ENCODE measurements around the gene RETREG3.
"Not testable (repeated sequence)": the region's sequence is repeated elsewhere in the genome, so short reads cannot be mapped to it uniquely, and the experiment has no call there.

RETREG3 gene

DNA sequence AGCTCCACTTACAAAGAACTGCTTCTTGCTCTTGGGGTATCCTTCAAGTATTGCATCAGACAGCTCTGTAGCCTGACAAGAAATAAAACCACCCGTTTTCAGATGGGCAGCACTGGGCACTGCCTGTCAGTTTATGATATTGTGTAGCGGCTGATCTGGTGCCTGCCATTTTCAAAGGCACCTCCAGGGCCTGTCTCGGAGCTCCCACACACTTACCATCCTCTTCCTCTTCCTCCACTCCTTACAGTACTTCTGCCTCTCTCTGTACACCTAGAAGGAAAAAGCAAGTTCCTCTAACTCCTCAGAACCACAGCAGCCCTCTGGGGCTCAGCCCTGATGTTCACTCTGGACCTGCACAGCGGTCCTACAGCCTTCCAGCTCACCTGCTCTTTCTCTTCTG lies 36.1 kb downstream of the RETREG3 start:
- no peak for DNase-seq (ENCODE audit: low spot score)
- FAIRE-seq, result no peak

DNA sequence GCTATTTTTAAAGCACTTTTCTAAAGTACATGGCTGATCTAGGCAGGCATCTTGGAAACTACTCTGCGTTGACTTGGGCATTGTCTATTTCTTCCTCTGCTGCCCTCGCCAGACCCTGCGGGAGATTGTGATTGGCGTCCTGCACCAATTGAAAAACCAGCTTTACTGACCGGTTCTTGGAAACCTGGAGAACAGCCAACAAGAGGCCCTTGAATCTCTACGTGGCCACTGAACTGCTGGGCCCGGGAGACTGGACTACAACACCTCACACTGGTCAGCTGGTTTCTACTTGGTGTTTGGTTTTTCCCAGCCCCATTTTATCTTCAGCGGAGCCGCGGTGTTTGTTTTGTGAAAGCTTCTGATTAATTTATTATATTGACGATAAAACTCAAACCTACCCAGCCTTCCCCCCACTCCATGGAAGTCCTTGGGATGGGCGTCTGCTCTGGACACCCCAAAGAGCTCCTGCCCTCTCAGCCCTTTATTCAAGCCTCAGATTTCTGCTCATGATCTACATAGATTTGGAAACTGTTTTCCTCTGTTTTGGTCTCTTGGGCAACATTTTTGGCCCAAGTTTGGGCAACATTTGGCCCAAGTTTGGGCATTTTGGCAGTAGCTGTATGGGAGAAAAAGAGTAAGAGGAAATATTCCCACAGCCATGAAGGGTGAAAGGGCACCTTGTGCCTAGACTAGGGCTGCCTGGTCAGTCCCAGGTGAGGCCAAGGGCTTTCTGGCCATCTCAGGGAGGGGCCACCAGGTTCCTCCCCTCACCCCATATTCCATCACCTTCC lies 37.5 kb downstream of the RETREG3 start:
- no peak for DNase-seq (ENCODE audit: low spot score)
- FAIRE-seq, result no peak

DNA sequence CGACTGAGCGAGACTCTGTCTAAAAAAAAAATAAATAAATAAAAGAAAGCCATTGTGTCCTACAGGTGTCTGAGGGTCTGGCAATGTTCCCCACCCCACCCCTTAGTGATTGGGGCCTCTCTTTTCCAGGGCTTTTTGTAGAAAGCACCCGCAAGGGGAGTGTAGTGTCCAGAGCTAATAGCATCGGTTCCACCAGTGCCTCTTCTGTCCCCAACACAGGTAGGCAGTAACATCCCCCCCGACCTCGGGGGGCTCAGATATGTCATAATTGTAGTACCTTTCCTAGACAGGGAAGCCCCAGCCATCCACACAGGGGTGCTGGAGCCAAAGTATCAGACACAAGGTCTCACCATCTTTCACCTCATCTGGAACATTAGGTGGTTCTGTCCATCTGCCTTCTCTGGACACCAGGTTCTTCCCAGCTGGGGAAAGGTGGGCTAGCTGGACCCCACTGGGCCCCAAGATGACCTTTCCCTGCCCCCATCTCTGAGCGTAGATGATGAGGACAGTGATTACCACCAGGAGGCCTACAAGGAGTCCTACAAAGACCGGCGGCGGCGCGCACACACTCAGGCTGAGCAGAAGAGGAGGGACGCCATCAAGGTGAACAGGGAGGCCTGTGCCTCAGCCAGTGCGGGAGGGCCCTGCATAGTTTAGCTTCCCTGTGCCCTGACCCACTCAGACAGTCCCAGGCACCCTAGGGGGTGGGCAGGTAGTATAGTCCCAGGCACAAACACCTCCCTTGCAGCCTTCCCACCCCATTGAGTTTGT lies 40.6 kb downstream of the RETREG3 start:
- no peak for DNase-seq (ENCODE audit: low spot score)
- FAIRE-seq, result peak; percentile 20

DNA sequence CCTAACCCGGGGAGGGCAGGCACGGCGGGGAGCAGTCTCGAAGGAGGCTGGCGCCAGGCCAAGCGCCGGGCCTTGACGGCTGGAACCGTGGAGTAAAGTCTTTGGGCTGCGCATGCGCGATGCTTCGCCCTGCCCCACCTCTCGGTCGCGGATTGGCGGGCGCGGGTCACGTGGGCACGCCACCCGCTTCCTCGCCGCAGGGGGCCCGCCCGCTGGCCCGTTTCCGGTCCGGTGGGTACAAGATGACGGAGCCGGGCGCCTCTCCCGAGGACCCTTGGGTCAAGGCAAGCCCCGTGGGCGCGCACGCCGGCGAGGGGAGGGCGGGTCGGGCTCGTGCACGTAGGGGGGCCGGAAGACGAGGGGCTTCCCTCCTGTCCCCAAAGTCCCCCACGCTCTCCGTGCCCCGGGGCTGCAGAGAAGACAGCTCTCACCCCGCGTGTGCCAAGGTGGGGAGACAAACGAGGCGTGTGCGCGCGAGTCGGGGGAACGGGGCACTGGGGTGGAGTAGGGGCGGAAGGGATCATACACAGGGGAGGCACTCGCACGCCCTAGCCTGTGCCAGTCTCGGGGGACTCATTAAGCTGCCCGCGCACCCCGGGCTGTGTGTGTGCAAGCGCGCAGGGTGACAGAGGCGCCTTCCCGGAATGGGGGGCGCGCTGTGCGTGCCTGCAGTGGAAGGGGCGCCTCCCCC lies 42.1 kb downstream of the RETREG3 start, which contains the start of gene MLX:
TSS of gene MLX (plus strand) at position 218 of the 691 bp plus-strand sequence. CDS start at position 243, 25 bp downstream.
- peak; percentile 98 for FAIRE-seq
- peak; percentile 100 for DNase-seq (ENCODE audit: low spot score)

DNA sequence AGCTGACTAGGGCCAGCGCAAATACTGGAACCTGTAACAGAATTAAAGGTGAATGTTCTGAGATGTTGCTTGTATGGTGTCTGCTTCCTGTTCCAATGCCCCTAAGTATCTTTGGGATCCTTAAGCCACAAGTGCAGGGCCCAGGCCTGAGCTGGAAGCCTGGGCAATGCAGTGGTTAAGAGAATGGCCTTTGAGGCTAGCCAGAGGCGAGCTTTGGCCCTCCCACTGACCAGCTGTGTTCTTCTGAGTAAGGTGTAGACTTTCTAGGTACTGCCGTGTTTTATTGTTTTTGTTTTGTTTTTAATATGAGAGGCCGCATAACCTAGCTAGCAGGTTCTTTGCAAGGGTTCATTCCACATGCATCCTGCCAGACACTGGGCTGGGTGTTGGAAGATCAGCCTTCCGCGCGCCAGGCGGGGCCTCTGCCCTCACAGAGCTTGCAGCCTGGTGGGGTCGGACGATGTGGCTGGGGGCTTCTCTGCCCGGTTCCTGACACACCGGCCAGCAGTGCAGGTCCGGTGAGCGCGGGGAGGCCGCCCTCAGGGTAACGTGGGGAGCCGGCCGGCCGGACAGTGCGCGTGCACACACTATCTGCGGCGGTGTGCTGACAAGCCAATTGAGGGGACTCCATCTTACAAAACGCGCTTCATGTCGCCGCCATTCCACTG lies 42.8 kb downstream of the RETREG3 start:
- DNase-seq (ENCODE audit: low spot score) (no peak), FAIRE-seq (no peak)

DNA sequence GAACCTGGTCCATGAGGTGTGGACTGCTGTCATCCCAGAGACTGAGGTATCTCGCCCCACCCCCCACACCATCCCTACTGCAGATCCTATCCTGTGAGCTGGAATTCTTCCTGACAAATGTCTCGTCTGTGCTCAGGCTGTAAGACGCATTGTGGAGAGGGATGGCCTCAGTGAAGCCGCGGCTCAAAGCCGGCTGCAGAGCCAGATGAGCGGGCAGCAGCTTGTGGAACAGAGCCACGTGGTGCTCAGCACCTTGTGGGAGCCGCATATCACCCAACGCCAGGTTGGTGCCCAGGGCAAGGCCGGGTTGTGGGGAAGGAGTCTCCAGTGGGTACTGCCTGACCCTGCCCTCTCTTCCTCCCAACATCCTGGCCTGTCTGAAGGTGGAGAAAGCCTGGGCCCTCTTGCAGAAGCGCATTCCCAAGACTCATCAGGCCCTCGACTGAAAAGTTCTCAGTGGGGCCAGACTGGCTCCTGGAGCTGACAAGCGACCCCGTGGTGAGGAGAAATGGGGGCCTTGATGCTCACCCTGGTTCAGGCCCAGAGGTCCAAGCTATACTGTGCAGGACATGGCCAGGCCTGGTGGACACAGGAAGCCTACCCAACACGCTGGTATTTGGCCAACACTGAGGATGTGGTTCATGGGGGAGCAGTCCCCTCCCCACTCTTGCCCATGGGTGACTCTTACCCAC lies 43.5 kb downstream of the RETREG3 start:
- no peak for FAIRE-seq
- DNase-seq (ENCODE audit: low spot score), result no peak

DNA sequence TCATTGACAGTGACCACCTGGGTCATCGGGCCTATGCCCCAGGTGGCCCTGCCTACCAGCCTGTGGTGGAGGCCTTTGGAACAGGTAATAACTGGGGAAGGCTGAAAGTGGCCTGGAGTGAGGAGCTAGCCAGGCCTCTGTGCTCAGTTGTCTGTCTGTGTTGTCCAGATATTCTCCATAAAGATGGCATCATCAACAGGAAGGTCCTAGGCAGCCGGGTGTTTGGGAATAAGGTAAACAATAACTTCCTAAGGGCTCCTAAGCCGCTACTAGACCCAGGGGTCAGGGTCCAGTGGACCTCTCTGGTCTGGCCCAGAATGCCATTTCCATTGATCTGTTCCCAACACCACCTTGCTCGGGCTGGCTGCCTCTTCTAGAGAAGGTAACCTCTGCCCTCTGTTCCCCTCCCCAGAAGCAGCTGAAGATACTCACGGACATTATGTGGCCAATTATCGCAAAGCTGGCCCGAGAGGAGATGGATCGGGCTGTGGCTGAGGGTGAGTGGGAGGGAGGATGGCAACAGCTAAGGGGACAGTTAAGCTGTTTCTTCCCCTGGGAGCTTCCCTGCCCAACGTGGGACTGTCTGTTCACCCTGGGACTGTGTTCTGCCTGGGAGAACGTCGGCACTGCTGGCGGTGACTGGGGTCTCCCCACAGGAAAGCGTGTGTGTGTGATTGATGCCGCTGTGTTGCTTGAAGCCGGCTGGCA lies 44.2 kb downstream of the RETREG3 start:
- DNase-seq (ENCODE audit: low spot score) (no peak), FAIRE-seq (no peak)

DNA sequence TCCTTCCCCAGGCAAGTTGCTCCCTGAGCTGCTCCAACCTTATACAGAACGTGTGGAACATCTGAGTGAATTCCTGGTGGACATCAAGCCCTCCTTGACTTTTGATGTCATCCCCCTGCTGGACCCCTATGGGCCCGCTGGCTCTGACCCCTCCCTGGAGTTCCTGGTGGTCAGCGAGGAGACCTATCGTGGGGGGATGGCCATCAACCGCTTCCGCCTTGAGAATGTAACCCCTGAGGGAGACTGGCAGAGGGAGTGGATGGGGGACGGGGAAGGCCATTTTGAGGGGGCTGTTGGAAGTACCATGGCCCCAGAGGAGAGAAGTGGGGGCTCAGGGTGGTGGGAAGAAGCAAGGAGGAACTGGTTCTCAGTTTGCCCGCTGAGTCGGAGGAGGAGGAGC lies 45.2 kb downstream of the RETREG3 start:
- DNase-seq (ENCODE audit: low spot score), result no peak
- FAIRE-seq, result no peak

DNA sequence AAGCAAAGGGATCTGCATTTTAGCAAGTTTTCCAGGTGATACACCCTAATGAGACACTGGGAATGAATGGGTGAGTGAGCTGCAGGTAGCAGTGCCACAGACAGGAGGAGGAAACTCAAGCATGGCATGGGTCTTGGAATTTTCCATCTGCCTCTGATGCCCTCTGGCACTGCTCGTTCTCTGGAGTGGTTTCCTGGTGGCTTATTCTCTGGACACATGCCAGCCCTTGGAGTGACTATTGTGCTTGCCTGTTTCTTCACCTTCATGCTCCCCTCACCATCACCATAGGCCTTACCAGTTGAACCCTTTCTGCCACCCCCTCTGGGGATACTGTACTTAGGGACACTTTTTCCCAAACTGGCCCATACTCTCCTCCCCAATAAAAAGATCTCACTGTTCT lies 45.6 kb downstream of the RETREG3 start:
- FAIRE-seq, result no peak
- DNase-seq (ENCODE audit: low spot score), result no peak

DNA sequence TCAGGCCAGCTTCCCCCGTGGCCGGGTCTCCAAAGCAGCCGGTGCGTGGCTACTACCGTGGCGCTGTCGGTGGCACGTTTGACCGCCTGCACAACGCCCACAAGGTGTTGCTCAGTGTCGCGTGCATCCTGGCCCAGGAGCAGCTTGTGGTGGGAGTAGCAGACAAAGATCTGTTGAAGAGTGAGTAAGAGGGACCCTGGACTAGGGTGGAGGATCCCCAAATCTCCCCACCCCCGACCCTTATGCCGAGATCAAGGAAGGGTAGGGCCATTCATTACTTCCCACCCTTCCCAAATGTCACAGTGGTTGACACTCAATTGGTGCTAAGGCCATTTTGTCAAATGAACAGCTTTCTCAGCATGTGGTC lies 46.0 kb downstream of the RETREG3 start:
- FAIRE-seq, result no peak
- DNase-seq (ENCODE audit: low spot score), result no peak

DNA sequence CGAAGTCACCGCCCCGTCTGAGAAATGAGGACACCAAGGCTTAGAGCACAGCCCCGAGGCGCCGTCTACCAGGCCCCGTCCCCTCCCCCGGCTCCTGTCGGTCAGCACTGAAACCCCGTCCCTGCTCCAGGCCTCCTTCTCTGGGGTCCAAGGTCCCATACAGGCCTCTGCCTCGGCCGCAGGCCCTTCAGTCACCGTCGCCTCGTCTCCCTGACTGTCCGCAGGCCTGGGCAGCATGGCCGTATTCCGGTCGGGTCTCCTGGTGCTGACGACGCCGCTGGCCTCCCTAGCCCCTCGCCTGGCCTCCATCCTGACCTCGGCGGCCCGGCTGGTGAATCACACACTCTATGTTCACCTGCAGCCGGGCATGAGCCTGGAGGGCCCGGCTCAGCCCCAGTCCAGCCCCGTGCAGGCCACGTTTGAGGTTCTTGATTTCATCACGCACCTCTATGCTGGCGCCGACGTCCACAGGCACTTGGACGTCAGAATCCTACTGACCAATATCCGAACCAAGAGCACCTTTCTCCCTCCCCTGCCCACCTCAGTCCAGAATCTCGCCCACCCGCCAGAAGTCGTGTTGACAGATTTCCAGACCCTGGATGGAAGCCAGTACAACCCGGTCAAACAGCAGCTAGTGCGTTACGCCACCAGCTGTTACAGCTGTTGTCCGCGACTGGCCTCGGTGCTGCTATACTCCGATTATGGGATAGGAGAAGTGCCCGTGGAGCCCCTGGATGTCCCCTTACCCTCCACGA lies 46.6 kb downstream of the RETREG3 start:
- FAIRE-seq, result no peak
- no peak for DNase-seq (ENCODE audit: low spot score)

DNA sequence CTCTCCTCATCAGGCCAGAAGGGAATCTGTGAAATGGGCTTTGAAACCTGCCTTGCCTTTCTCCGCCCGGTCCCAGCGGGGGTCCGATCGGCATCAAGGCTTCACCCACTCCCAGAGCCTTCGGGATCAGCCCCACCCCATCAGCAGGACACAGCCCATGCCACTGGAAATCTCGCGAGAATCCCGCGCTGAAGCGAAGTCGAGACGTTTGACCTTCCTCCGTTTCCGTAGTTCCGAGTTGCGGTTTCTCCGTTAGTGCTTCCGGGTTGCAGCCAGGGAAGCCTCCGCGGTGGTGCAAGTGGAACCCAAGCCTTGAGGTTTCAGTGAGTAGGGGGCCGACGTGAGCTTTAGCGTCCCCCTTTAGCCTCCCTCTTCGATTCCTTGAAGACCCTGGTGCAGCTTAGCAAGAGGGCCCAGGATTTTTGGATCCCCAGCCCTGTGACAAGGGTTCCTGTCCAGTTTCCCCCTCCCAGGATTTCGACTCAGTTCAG lies 47.2 kb downstream of the RETREG3 start, which contains the start of gene COASY:
TSS of gene COASY (plus strand) at position 252 of the 491 bp plus-strand sequence. CDS start 475 bp downstream, outside the sequence.
- no peak for FAIRE-seq

DNA sequence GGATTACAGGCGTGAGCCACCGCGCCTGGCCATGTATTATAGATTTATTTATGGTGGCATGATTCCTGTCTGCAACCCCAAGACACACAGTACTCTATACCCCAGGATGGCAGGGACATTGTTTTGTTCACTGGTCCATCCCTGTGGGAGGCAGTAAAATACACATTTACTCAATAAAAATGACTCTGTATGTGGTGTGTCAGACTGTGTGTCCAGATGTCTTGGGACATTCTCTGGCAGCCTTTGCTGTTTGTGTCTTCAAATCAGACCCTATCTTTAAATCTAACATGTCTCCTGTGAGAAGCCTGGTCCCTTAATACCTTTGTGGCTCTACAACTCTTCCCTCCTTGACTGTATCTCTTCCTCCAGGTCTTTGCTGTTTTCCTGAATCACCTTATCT lies 48.9 kb downstream of the RETREG3 start:
- FAIRE-seq, result no peak
- DNase-seq (ENCODE audit: low spot score), result no peak

More for the DNA sequence above, 47.2 kb downstream of the RETREG3 start, which contains the start of gene COASY:
- DNase-seq (ENCODE audit: low spot score), result peak; percentile 97

DNA sequence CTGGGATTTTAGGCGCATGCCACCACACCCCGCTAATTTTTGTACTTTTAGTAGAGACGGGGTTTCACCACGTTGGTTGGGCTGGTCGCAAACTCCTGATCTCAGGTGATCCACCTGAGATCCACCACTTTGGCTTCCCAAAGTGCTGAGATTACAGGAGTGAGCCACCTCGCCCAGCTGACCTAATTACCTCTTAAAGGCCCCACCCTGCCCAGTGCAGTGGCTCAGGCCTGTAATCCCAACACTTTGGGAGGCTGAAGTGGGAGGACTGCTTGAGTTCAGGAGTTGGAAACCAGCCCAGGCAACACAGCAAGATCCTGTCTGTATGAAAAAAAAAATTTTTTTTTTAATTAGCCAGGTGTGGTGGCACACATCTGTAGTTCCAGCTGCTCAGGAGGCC lies 50.1 kb downstream of the RETREG3 start:
- FAIRE-seq, result no peak
- DNase-seq (ENCODE audit: low spot score), result no peak

DNA sequence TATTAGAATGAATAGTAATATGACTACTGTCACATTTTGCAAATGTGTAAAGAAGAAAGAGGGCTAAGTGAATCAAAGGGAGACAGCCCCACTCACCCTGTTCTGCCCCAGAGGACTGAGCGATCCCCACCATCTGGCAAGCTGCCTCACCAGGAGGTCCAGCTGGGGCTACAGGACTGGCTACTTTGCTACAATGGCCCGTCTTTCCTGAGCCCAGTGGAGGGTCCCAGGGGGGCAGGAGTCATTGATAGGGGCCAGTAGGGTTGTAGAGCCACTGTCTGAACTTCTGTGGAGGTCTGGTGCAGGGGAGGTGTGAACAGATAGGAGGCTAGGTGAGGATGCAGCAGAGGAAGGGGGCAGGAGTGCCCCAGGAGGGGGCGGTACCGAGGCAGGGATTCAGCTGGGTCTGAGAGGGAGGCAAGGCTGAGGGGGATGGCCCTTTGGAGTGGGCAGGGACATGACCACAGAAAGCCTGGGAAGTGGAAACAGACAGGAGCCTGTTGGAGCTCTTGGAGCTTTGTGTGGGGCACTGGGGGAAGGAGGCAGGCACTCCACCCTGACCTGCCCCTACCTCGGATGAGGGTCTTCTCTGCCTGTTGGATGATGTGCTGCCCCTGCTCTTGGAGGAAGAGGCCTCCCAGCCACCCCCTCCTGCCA lies 53.1 kb downstream of the RETREG3 start:
- peak; percentile 74 for FAIRE-seq
- DNase-seq (ENCODE audit: low spot score), result not testable (repeated sequence)

DNA sequence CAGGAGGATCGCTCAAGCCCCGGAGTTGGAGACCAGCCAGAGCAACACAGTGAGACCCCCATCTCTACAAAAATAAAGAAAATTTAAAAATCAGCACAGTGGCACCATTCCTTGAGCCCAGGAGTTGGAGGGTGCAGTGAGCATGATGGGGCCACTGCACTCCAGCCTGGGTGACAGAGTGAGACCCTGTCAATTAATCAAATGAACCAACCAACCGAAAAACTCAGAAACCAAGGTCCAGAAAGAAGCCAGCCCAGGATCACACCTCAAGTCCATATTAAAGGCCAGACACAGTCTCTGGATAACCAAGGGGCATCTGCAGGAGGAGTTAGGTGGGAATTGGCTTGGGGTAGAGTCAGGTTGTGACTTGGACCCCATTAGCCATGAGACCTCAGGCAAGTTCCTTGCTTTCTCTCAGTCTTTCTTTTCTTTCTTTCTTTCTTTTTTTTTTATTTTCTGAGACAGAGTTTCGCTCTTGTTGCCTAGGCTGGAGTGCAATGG lies 54.0 kb downstream of the RETREG3 start:
- FAIRE-seq, result no peak
- no peak for DNase-seq (ENCODE audit: low spot score)

DNA sequence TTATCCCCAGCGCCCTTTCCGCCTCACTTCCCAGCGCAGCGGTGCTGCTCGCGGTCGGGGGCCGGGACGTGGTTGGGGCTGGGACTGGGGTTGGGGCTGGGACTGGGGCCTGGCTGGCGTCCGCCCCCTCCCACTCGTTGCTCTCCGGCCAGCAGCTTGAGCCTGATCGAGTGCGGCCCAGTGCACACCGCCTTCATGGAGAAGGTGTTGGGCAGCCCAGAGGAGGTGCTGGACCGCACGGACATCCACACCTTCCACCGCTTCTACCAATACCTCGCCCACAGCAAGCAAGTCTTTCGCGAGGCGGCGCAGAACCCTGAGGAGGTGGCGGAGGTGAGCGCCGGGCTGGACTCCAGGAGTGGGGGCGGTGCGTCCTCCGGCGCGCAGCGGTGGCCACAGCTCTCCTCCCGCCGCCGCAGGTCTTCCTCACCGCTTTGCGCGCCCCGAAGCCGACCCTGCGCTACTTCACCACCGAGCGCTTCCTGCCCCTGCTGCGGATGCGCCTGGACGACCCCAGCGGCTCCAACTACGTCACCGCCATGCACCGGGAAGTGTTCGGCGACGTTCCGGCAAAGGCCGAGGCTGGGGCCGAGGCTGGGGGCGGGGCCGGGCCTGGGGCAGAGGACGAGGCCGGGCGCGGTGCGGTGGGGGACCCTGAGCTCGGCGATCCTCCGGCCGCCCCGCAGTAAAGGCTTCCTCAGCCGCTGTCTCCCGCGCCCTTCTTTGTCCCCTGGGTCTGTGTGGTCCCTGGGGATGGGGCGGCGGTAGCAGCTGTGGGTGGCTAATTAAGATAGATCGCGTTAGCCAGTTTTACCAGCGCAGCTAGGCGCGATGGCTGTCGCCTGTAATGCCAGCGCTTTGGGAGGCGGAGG lies 54.7 kb downstream of the RETREG3 start:
- peak; percentile 17 for FAIRE-seq
- peak; percentile 89 for DNase-seq (ENCODE audit: low spot score)
